ENCODE data around the gene MYO15B.

The MYO15B gene

GRCh38 chr17:75587675-75588595 lies at the start of gene MYO15B:
Gene MYO15B (plus strand): TSS chr17:75587800. CDS start chr17:75588058, 258 bp downstream.
- peak; percentile 68 for DNase-seq

- no peak for DNase-seq
Observed at GRCh38 chr17:75539967-75540729, 47.5 kb upstream of the MYO15B start.

- no peak for DNase-seq
Observed at GRCh38 chr17:75540923-75541503, 46.6 kb upstream of the MYO15B start.

- DNase-seq = no peak
Observed at GRCh38 chr17:75542229-75542628, 45.4 kb upstream of the MYO15B start.

GRCh38 chr17:75542728-75543336 lies 44.8 kb upstream of the MYO15B start:
- DNase-seq = no peak

- no peak for DNase-seq
Observed at GRCh38 chr17:75544250-75544649, 43.4 kb upstream of the MYO15B start.

GRCh38 chr17:75546181-75546580 lies 41.4 kb upstream of the MYO15B start:
- no peak for DNase-seq

GRCh38 chr17:75547091-75547490 lies 40.5 kb upstream of the MYO15B start:
- DNase-seq = no peak

- DNase-seq = no peak
Observed at GRCh38 chr17:75548813-75549212, 38.8 kb upstream of the MYO15B start.

- DNase-seq = no peak
Observed at GRCh38 chr17:75549246-75550138, 38.1 kb upstream of the MYO15B start.

GRCh38 chr17:75550139-75550465 lies 37.5 kb upstream of the MYO15B start:
- no peak for DNase-seq

- DNase-seq = no peak
Observed at GRCh38 chr17:75551266-75551665, 36.3 kb upstream of the MYO15B start.

GRCh38 chr17:75552425-75553294 lies 34.9 kb upstream of the MYO15B start:
- DNase-seq = no peak

GRCh38 chr17:75553295-75554110 lies 34.1 kb upstream of the MYO15B start:
- no peak for DNase-seq

- DNase-seq = no peak
Observed at GRCh38 chr17:75555679-75556153, 31.9 kb upstream of the MYO15B start.

- no peak for DNase-seq
Observed at GRCh38 chr17:75557075-75557851, 30.3 kb upstream of the MYO15B start.

- DNase-seq = no peak
Observed at GRCh38 chr17:75557852-75558665, 29.5 kb upstream of the MYO15B start.

Data from activated CD4-positive, alpha-beta T cell treated with anti-CD3 and anti-CD28 coated beads, Interleukin-10, Interleukin-2, amounts not matched to agents 100 ng/mL and 50 ng/mL, durations not matched to agents 16 hours and 8 hours (primary cell).